Stimulated activated CD8-positive, alpha-beta memory T cell treated with anti-CD3 and anti-CD28 coated beads, Interleukin-7, amount 100 ng/mL, for 1 hour (primary cell): ENCODE data around the gene MMADHC.

Source experiments
- DNase-seq, 2 donors: peaks; one replicate each; pipeline ENCODE4 v3.0.0-alpha.2; 2020; ENCODE audit warnings: low read depth in 2 of 2

Gene MMADHC

GRCh38 chr2:149556452-149556851 is 31.1 kb downstream of the MMADHC start:
- DNase-seq, result no peak

- DNase-seq, result no peak
These were observed 34.7 kb downstream of the MMADHC start for GRCh38 chr2:149552830-149553229.

GRCh38 chr2:149552226-149552625 is 35.3 kb downstream of the MMADHC start:
- no peak for DNase-seq

GRCh38 chr2:149544692-149545091 is 42.9 kb downstream of the MMADHC start:
- no peak for DNase-seq

- no peak for DNase-seq
These were observed 43.7 kb downstream of the MMADHC start for GRCh38 chr2:149543845-149544244.

GRCh38 chr2:149540138-149540537 is 47.4 kb downstream of the MMADHC start:
- DNase-seq, result no peak

- DNase-seq, result no peak
These were observed 49.3 kb downstream of the MMADHC start for GRCh38 chr2:149538138-149538833.

- no peak for DNase-seq
These were observed 50.4 kb downstream of the MMADHC start for GRCh38 chr2:149537092-149537726.

- DNase-seq, result no peak
These were observed 50.9 kb downstream of the MMADHC start for GRCh38 chr2:149536649-149537048.

- no peak for DNase-seq
These were observed 52.9 kb downstream of the MMADHC start for GRCh38 chr2:149534674-149535073.

GRCh38 chr2:149528983-149529382 is 58.6 kb downstream of the MMADHC start:
- no peak for DNase-seq

GRCh38 chr2:149527998-149528755 is 59.4 kb downstream of the MMADHC start:
- no peak for DNase-seq

GRCh38 chr2:149526689-149527088 is 60.9 kb downstream of the MMADHC start:
- DNase-seq, result no peak

- DNase-seq, result no peak
These were observed 62.3 kb downstream of the MMADHC start for GRCh38 chr2:149525323-149525722.
